GM12873 (cell line): ENCODE data around the gene SAMD9.

Source experiments
- TF ChIP-seq, protein P1 (sequence below): IDR thresholded peaks from 2 replicates; pipeline ENCODE4 v1.5.1; 2012; ENCODE audit warnings: low read depth, mild to moderate bottlenecking, moderate library complexity, low read length, control low read depth; ENCODE audit not compliant: insufficient read depth; ENCODE audit errors: missing control alignments

SAMD9 gene

DNA sequence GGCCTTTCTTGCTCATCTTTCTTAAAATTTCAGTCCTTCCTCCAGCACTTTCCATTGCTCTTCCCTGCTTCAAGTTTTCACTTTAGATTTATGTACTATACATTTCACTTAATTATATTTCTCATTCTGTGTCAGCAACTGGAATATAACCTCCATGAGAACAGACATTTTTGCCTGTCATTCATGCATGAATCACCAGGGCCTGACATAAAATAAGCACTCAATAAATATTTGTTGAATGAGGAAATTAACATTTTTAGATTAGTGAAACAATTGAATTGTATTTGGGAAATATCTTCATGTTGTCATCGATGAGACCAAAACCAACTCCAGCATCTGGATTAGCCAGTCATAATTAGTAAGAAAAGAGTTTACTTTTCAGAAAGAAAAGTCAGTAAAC, 24.3 kb upstream of the SAMD9 start:
- TF ChIP-seq, protein P1, sequence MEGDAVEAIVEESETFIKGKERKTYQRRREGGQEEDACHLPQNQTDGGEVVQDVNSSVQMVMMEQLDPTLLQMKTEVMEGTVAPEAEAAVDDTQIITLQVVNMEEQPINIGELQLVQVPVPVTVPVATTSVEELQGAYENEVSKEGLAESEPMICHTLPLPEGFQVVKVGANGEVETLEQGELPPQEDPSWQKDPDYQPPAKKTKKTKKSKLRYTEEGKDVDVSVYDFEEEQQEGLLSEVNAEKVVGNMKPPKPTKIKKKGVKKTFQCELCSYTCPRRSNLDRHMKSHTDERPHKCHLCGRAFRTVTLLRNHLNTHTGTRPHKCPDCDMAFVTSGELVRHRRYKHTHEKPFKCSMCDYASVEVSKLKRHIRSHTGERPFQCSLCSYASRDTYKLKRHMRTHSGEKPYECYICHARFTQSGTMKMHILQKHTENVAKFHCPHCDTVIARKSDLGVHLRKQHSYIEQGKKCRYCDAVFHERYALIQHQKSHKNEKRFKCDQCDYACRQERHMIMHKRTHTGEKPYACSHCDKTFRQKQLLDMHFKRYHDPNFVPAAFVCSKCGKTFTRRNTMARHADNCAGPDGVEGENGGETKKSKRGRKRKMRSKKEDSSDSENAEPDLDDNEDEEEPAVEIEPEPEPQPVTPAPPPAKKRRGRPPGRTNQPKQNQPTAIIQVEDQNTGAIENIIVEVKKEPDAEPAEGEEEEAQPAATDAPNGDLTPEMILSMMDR = no peak

DNA sequence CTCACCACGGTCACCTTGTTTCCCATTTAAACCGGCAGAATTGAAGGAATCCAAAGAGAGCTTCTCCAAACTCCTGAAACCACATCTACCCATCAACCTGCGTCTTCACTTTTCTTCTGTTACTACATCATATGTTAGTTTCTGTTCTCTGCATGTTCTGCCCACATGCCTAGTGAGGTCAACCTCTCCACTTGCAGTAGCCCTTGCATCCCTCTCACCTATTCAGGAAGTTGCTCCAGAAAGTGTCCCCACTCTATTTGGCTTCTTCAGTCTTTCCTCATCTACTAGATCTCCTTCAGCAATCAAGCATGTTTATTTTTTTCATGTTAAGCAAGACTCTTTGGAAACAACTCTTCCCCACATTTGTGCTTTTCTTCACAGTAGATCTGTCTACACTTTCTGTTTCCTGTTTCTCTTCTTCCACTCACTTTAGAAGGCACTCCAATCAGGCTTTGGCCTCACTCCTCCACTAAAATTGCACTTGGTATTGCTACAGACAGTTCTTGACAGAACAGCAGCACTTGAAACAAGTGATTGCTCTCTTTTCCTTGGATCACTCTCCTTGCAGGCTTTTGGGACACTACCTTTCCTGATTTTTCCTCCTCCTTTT, 22.9 kb upstream of the SAMD9 start:
- TF ChIP-seq, protein P1 = no peak

DNA sequence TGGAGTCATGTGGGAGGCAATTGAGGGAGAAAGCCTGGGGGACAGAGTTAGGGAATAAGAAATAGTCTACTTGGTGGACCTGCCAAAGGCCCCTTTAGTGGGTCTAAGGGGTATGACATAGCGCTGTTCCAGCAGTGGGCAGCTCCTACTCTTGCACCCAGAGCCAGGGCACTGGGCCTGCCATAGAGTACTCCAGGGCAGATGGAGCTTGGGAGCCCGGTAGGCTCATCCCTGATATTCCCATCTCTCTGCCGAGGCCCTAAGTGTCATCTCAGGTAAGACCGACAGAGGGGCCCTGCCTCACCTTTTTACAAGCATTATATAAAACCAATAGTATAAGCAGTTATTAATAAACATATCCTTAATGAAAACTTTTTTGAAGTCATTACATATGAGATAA, 20.8 kb upstream of the SAMD9 start:
- TF ChIP-seq, protein P1 = no peak

DNA sequence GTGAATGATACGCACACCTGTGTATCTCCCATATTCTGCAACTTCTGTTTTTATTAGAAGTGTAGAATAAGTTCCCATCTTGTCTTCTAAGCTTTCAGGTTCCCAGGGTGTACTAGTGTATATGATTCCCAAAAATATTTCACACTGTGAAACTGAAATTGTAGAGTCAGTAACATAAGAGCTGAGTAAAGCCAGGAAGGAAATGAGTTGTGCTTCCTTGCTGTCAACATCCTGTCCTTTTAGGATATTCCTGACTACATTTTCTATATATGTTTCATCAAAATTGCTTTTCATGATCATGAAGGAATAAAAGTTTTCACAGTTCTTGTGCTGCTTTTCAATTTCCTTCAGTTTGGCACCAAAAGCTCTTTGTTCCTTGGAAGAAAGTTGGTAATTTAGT, 15.2 kb upstream of the SAMD9 start:
- TF ChIP-seq, protein P1 = no peak

DNA sequence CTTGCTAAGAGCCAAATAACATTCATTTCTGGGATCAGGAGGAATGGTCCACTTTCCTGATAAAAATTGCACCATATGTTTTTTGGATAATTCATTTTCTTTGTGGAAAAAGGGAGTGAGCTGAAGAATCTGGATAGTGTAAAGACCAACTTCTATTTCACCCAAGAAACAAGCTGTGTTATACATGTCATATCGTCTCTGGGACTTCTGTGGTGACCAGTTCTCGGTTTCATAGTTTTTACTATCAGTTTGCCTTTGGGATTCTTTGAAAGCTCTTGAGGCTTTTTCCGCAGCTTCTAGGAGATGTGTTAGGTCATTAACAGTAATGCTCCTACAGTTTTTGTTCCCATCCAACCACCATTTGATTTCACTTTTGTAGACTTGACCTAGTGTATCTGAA, 14.4 kb upstream of the SAMD9 start:
- TF ChIP-seq, protein P1 = no peak

DNA sequence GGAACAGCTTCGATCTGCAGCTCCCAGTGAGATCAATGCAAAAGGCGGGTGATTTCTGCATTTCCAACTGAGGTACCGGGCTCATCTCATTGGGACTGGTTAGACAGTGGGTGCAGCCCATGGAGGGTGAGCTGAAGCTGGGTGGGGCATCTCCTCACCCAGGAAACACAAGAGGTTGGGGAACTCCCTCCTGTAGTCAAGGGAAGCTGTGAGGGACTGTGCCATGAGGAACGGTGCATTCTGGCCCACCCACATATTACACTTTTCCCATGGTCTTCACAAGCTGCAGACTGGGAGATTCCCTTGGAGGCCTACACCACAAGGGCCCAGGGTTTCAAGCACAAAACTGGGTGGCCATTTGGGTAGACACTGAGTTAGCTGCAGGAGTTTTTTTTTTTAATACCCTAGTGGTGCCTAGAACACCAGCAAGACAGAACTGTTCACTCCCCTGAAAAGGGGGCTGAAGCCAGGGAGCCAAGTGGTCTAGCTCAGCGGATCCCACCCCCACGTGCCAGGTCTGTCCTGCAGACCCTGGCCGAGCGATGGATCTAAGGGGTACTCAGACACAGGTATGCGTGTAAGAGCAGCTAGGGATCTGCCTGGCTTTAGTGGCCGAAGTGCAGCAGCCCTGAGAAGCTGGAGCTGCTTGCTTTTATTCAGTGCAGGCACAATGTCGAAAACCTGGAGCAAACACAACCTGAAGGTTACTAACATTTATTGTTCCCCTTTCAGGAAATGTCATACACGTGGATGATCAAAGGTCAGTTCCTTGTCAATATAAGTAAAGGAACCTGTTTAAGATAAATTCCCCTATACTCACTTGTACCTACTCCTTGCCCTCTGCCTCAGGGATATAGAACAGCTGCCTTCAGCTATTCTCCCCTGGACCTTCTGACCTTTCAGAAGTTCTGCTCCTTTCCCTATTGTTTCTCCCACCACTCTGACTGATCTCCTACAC, 3.1 kb upstream of the SAMD9 start:
- TF ChIP-seq, protein P1 = no peak

DNA sequence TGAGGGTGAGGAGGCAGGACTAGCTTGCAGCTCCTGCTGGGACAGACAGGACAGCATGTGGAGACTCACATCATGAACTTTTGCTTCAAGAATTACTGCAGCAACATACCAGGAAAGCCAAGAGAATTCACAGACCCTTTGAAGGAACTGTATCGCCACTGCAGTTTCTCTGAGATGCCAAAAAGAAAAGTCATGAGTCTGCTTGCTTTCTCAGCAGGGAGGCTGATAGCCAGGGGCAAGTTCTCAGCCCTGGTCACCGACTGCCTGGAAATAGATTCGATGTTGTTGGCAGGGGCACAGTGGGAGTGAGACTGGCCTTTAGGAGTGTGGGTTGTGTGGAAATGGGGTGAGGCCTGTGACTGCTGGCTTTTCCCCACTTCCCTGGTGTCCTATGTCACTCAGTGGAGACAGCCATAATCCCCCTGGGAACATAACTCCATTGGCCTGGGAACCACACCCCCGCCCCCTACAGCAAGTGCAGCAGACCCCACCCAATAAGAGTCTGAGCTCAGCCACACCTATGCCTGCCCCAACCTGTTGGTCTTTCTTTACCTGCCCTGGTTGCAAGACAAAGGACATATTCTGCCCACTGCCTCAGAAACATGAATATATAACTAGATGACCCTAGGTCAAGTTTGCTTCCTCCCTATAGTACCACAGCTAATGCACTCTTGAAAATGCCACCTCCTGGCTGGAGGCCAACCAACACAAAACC, 1.6 kb upstream of the SAMD9 start:
- TF ChIP-seq, protein P1 = no peak
